OCI-LY3 (cell line): ENCODE data around the gene UNC5B.

Source experiments
- H2AFZ ChIP-seq: fragments of 200-600, 300-600 bp; shearing (Covaris generic); 2 replicates; pipeline ENCODE4 v1.6.0; 2014; ENCODE audit warnings: antibody characterized with exemption, low read depth, low read length
- H3K27ac ChIP-seq: fragments of 200-600, 300-600 bp; sonication (generic); 2 replicates; pipeline ENCODE4 v1.5.1; 2014; ENCODE audit warnings: mild to moderate bottlenecking, low read length, moderate library complexity, mixed read lengths
- H3K27me3 ChIP-seq: fragments of 200-600, 300-600 bp; sonication (generic); 2 replicates; pipeline ENCODE4 v1.6.1; 2014; ENCODE audit warnings: low read depth, low read length, mixed read lengths
- H3K36me3 ChIP-seq: fragments of 200-600, 300-600 bp; sonication (generic); replicated peaks from 2 replicates; pipeline ENCODE3; 2014; ENCODE audit warnings: low read depth, low read length, mixed read lengths
- H3K4me1 ChIP-seq: fragments of 300-600, 200-600 bp; sonication (generic); 2 replicates; pipeline ENCODE4 v1.6.1; 2014; ENCODE audit warnings: low read length, mixed read lengths
- H3K4me2 ChIP-seq: fragments of 200-600, 300-600 bp; sonication (generic); 2 replicates; pipeline ENCODE4 v1.6.1; 2014; ENCODE audit warnings: low read length, mixed read lengths
- H3K4me3 ChIP-seq: fragments of 300-600, 200-600 bp; sonication (generic); 2 replicates; pipeline ENCODE4 v1.5.1; 2014; ENCODE audit warnings: antibody characterized with exemption, mild to moderate bottlenecking, low read length, moderate library complexity
- H3K79me2 ChIP-seq: fragments of 300-600, 200-600 bp; shearing (Covaris generic); 2 replicates; pipeline ENCODE4 v1.6.1; 2014; ENCODE audit warnings: mild to moderate bottlenecking, low read length, mixed read lengths
- H3K9ac ChIP-seq: fragments of 300-600, 200-600 bp; shearing (Covaris generic); 2 replicates; pipeline ENCODE4 v1.6.0; 2014; ENCODE audit warnings: mild to moderate bottlenecking, low read length, moderate library complexity
- H3K9me3 ChIP-seq: fragments of 200-600, 300-600 bp; shearing (Covaris generic); 2 replicates; pipeline ENCODE4 v1.6.1; 2014; ENCODE audit warnings: low read length, mixed read lengths; ENCODE audit not compliant: insufficient read depth
- H4K20me1 ChIP-seq: fragments of 200-600, 300-600 bp; sonication (generic); 2 replicates; pipeline ENCODE4 v1.6.1; 2016; ENCODE audit warnings: low read length, mixed read lengths; ENCODE audit not compliant: insufficient read depth
- CTCF ChIP-seq: fragments of 200-600, 300-600 bp; sonication (generic); IDR thresholded peaks from 2 replicates; pipeline ENCODE4 v1.5.1; 2014; ENCODE audit warnings: antibody characterized with exemption, low read length, low read depth
- EZH2phosphoT487 ChIP-seq: fragments of 200-600 bp; shearing (Covaris generic); IDR thresholded peaks from 2 replicates; pipeline ENCODE4 v1.6.1; 2018; ENCODE audit warnings: antibody characterized with exemption, mixed run types, low read depth

The UNC5B gene

DNA sequence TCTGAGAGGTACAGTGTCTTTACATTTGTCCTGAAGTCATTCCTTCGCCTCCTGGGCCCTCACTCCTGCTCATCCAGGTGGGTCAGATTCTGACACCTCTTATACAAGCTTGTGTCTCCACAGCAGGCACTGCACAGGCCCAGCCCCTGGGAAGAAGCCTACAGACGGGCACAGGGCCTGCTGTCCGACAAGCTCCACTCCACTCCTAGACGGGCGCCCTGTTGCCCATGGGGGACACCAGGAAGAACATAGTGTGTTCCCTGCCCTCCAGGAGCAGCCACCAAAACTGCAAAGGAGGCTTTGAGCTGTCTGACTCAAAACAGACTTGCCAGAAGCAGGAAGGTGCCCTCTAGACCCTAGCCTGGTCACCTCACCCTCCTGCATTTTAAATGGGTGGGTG lies 61.1 kb downstream of the UNC5B start:
- Histone ChIP-seq H3K36me3 (no peaks in the 10 kb centered on the region), H3K9ac (no peak overlapping the region), H2AFZ (no peak overlapping the region), H3K4me3 (no peak overlapping the region), H3K4me2 (no peak overlapping the region), H3K27me3 (no peaks in the 10 kb centered on the region), H3K9me3 (no peaks in the 10 kb centered on the region), H4K20me1 (no peaks in the 10 kb centered on the region), H3K4me1 (no peaks in the 10 kb centered on the region), H3K79me2 (no peaks in the 10 kb centered on the region), H3K27ac (no peak overlapping the region)
- TF ChIP-seq CTCF (no peak), EZH2phosphoT487 (no peak)

GRCh38 chr10:71274901-71275796 lies 62.8 kb downstream of the UNC5B start:
- no peak overlapping the region for H3K4me2 ChIP-seq
- no peaks in the 10 kb centered on the region for H3K9me3 ChIP-seq
- no peaks in the 10 kb centered on the region for H3K27me3 ChIP-seq
- H4K20me1 ChIP-seq = no peaks in the 10 kb centered on the region
- no peak overlapping the region for H3K4me3 ChIP-seq
- no peak overlapping the region for H3K9ac ChIP-seq
- H3K4me1 ChIP-seq = no peaks in the 10 kb centered on the region
- H3K27ac ChIP-seq = no peak overlapping the region
- H3K79me2 ChIP-seq = no peaks in the 10 kb centered on the region
- no peak overlapping the region for H2AFZ ChIP-seq
- TF ChIP-seq EZH2phosphoT487 (no peak), CTCF (no peak)
- H3K36me3 ChIP-seq = no peaks in the 10 kb centered on the region

DNA sequence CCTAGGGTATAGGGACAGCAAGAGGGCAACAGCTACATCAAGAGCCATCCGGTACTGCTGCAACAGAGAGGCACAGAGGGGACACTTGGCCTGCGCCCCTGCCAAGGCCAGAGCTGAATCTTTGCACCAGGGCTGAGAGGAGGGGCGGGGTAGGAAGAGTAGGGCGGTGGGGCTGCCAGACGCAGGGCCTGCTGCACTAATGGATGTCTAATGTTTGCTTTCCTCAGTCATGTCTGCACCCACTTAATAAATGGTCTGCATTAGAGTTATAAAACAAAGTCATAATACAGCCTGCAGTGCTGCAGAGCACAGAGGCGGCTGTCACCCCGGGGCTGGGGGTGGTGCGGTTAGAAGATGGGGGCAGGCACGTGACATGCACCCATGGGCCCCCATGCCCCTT lies 64.5 kb downstream of the UNC5B start:
- Histone ChIP-seq H3K9ac (no peak overlapping the region), H3K27ac (no peak overlapping the region), H3K36me3 (no peaks in the 10 kb centered on the region), H4K20me1 (no peaks in the 10 kb centered on the region), H3K27me3 (no peaks in the 10 kb centered on the region), H3K4me2 (no peak overlapping the region), H3K4me3 (no peak overlapping the region), H2AFZ (no peak overlapping the region), H3K9me3 (no peaks in the 10 kb centered on the region), H3K4me1 (no peaks in the 10 kb centered on the region), H3K79me2 (no peaks in the 10 kb centered on the region)
- TF ChIP-seq CTCF = no peak
- TF ChIP-seq EZH2phosphoT487 = no peak

- Histone ChIP-seq H3K4me1 (no peaks in the 10 kb centered on the region), H3K27me3 (no peaks in the 10 kb centered on the region), H3K4me2 (no peak overlapping the region), H2AFZ (no peak overlapping the region), H3K36me3 (no peaks in the 10 kb centered on the region), H4K20me1 (no peaks in the 10 kb centered on the region), H3K9ac (no peak overlapping the region), H3K79me2 (no peaks in the 10 kb centered on the region), H3K27ac (no peak overlapping the region), H3K9me3 (no peaks in the 10 kb centered on the region), H3K4me3 (no peak overlapping the region)
- TF ChIP-seq CTCF (no peak), EZH2phosphoT487 (no peak)
Observed at GRCh38 chr10:71277914-71278665, 65.7 kb downstream of the UNC5B start.
